Ishikawa (cell line): ENCODE measurements around the gene CPSF6.
A peak's percentile ranks its signal among the peaks of the same experiment; 100 is the strongest.

Experiments used
- CEBPB ChIP-seq: IDR thresholded peaks from 2 replicates; pipeline ENCODE4 v1.6.1; 2012
- CREB1 ChIP-seq: IDR thresholded peaks from 2 replicates; pipeline ENCODE4 v1.6.1; 2012; ENCODE audit warnings: low read depth
- EGR1 ChIP-seq: IDR thresholded peaks from 2 replicates; pipeline ENCODE4 v1.6.1; 2012
- EP300 ChIP-seq: IDR thresholded peaks from 2 replicates; pipeline ENCODE4 v1.6.1; 2012; ENCODE audit warnings: borderline replicate concordance
- FOXM1 ChIP-seq: IDR thresholded peaks from 2 replicates; pipeline ENCODE4 v1.6.1; 2012; ENCODE audit warnings: low read depth, borderline replicate concordance
- MAX ChIP-seq: IDR thresholded peaks from 2 replicates; pipeline ENCODE4 v1.6.1; 2012
- RAD21 ChIP-seq: IDR thresholded peaks from 2 replicates; pipeline ENCODE4 v1.6.1; 2012; ENCODE audit warnings: low read depth
- REST ChIP-seq: IDR thresholded peaks from 2 replicates; pipeline ENCODE4 v1.6.1; 2012; ENCODE audit warnings: low read depth, mild to moderate bottlenecking
- TAF1 ChIP-seq: IDR thresholded peaks from 2 replicates; pipeline ENCODE4 v1.6.1; 2012; ENCODE audit warnings: low read depth, mild to moderate bottlenecking
- TCF12 ChIP-seq: IDR thresholded peaks from 2 replicates; pipeline ENCODE4 v1.6.1; 2012; ENCODE audit warnings: low read depth
- USF1 ChIP-seq: IDR thresholded peaks from 2 replicates; pipeline ENCODE4 v1.6.1; 2012
- YY1 ChIP-seq: IDR thresholded peaks from 2 replicates; pipeline ENCODE4 v1.6.1; 2012; ENCODE audit warnings: low read depth
- ZBTB7A ChIP-seq: IDR thresholded peaks from 2 replicates; pipeline ENCODE4 v1.6.1; 2012; ENCODE audit warnings: low read depth

GRCh38 chr12:69284131-69284530 is 44.8 kb downstream of the CPSF6 start:
- TF ChIP-seq EP300 (0 out of 2 replicates have a peak, but pooled peaks have one; percentile 11), TAF1 (no peak), RAD21 (no peak), ZBTB7A (no peak), MAX (no peak), REST (no peak), EGR1 (no peak), CREB1 (no peak), TCF12 (no peak), YY1 (0 out of 2 replicates have a peak, but pooled peaks have one; percentile 22), CEBPB (no peak), USF1 (no peak), FOXM1 (no peak)
